ENCODE data around the gene ZNF813.

Gene ZNF813

DNA sequence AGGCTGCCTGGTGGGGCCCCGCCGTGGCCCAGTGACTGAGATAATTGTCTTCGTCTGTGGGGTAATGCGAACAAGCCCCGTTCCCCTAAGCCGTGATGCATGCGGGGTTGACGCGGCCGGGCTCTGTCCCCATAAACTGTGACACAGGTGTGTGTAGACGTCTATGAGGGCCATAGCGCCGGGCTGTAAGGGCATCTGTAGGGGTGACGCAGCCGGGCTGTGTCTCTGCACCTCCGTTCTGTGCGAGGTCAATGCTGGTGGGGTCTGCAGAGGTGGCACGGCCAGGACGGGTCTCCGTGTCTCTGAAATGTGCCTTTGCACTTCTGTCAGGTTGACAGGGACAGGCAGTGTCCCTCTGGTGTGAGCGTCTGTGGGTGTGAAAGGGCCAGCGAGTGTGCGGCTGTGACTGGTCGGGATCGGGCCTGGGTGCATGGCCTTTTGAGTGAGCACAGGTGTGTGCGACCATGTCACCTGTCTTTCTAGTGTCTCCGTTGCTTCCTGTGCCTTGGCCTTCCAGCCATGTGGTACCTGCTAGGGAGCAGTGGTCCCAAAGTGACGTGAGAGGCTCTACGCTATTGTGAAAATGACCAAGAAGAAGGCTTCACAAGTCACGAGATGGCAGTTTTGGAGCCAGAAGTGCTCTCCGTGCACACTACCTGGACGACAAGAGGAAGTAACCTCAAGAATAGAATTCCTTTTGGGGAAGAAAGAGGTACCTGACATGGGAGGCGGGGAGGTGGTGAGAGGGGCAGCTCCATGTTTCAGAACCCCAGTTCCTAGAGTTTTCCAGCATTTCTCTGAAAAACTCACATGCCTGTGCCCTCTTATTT is 54.1 kb downstream of the ZNF813 start:
- TF ChIP-seq GATA2 (IDR thresholded peaks at IDR 0.05; ENCODE audit: low read depth, low read length) (no peak), GATA3 (IDR thresholded peaks at IDR 0.05; ENCODE audit: low read depth, low read length) (no peak)

DNA sequence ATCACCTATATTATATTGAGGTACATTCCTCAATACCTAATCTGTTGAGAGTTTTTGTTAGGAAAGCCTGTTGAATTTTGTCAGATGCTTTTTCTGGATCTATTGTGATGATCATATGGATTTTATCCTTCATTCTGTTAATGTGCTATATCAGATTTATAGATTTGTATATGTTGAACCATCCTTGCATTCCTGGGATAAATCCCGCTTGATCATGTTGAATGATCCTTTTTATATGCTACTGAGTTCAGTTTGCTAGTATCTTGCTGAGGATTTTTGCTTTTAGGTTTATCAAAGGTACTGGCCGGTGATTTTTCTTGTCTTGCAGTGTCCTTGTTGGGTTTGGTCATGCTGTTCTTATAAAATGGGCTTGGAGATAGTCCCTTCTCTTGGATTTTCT is 58.4 kb downstream of the ZNF813 start:
- no peak for TF ChIP-seq GATA3 (IDR thresholded peaks at IDR 0.05; ENCODE audit: low read depth, low read length)
- no peak for TF ChIP-seq GATA2 (IDR thresholded peaks at IDR 0.05; ENCODE audit: low read depth, low read length)

DNA sequence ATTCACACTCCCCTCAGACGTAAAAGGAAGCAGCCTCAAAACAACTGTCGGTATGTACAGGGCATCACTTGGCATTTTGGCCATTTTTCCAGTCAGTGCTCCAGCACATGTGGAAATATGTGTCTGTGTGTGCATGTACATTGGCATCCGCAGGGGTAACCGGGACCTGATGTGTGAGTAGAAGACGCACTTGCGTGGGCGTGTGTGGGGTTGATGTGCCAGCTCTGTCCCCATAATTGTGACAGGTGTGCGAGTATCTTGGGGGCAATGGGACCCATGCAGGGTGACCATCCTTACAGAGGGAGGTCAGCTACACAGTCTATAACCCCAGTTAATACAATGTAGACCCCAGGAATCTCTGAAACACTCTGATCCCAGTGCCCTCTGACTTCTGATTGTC is 63.1 kb downstream of the ZNF813 start:
- TF ChIP-seq GATA2 (IDR thresholded peaks at IDR 0.05; ENCODE audit: low read depth, low read length) = no peak
- no peak for TF ChIP-seq GATA3 (IDR thresholded peaks at IDR 0.05; ENCODE audit: low read depth, low read length)

DNA sequence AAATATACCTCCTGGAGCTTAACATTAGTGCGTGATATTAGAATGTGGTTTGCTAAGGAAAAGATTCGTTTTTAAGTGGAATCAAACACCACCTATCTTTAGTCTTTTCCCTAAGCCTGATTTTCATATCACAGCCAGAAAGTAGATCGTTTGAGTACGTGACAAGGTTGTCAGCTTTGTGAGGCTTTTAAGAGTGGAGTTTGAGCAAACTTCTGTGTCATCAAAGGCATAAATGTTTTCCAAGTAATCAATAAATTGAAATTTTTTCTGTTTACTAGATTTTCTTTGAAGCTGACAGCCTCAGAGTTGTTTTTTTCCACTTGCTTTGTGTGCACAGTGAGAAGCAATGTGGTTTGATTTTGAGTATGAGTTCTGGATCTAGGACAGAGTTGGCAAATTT is 63.9 kb downstream of the ZNF813 start:
- TF ChIP-seq GATA3 (IDR thresholded peaks at IDR 0.05; ENCODE audit: low read depth, low read length) (no peak), GATA2 (IDR thresholded peaks at IDR 0.05; ENCODE audit: low read depth, low read length) (no peak)

- no peak for TF ChIP-seq GATA2 (IDR thresholded peaks at IDR 0.05; ENCODE audit: low read depth, low read length)
Observed at GRCh38 chr19:53532362-53532761, 64.8 kb downstream of the ZNF813 start.

GRCh38 chr19:53536225-53536548 is 68.7 kb downstream of the ZNF813 start:
- TF ChIP-seq GATA3 (IDR thresholded peaks at IDR 0.05; ENCODE audit: low read depth, low read length) (no peak), GATA2 (IDR thresholded peaks at IDR 0.05; ENCODE audit: low read depth, low read length) (no peak)

- TF ChIP-seq GATA3 (IDR thresholded peaks at IDR 0.05; ENCODE audit: low read depth, low read length) (no peak), GATA2 (IDR thresholded peaks at IDR 0.05; ENCODE audit: low read depth, low read length) (no peak)
Observed at GRCh38 chr19:53537121-53537520, 69.6 kb downstream of the ZNF813 start.

DNA sequence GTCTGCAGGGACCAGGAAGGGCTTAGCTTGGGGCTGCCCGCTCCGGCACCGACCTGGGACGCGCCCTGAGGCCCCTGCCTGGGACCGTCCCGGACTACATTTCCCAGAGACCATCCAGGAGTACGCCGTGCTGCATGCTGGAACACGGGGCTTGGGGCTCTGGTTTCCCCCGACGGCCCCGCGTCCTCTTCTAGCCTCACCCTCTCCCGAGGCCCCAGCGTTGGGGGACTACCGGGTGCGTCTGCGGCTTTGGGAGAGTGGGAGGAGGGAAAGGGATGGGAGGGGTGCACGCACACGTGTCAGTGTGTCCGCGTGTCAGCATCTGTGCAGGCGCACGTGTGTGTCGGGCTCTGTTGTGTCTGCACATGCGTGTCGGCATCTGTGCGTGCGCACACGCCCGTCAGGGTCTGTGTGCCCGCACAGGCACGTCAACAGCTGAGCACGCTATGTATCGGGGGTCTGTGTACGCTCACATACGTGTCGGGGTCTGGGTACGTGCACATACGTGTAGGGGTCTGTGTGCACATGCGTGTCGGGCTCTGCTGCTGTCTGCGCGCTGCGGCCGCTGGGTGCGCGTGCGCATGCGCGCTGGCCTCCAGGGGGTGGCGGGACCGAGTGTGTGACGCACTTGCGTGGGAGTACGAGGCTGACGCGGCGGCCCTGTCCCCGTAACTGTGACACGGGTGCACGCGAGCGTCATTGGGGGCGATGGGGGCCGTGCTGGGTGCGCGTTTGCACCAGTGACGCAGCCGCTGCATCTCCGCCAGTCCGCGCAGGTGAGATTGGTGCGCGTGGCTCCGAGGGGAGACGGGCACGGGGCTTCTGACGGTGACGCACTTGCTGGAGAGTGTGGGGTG is 70.2 kb downstream of the ZNF813 start, which contains the start of gene ZNF331:
Gene ZNF331, plus strand, starts transcription at position 625 of the 857 bp plus-strand sequence. CDS start 31,232 bp downstream, outside the sequence.
- no peak for TF ChIP-seq GATA2 (IDR thresholded peaks at IDR 0.05; ENCODE audit: low read depth, low read length)

- TF ChIP-seq GATA2 (IDR thresholded peaks at IDR 0.05; ENCODE audit: low read depth, low read length) (no peak), GATA3 (IDR thresholded peaks at IDR 0.05; ENCODE audit: low read depth, low read length) (no peak)
Observed at GRCh38 chr19:53538378-53539109, 71.0 kb downstream of the ZNF813 start.

DNA sequence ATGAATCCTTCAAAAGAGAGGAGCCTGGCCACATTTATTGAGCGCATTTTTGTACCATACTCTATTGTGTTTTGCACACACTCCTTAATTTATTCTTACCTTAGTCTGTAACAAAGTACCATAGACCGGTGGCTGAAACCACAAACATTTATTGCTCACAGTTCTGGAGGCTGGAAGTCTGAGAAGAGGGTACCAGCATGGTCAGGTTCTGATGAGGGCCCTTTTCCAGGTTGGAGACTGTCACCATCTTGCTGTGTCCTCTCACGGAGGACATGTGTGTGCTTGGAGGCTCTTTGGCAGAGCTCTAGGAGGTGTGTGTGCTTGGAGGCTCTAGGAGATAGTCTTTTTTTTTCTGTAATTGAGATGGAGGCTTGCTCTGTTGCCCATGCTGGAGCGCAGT is 72.6 kb downstream of the ZNF813 start:
- TF ChIP-seq GATA3 (IDR thresholded peaks at IDR 0.05; ENCODE audit: low read depth, low read length) (no peak), GATA2 (IDR thresholded peaks at IDR 0.05; ENCODE audit: low read depth, low read length) (no peak)

GRCh38 chr19:53541971-53542370 is 74.4 kb downstream of the ZNF813 start:
- no peak for TF ChIP-seq GATA3 (IDR thresholded peaks at IDR 0.05; ENCODE audit: low read depth, low read length)
- TF ChIP-seq GATA2 (IDR thresholded peaks at IDR 0.05; ENCODE audit: low read depth, low read length) = no peak

- TF ChIP-seq GATA2 (IDR thresholded peaks at IDR 0.05; ENCODE audit: low read depth, low read length) (no peak), GATA3 (IDR thresholded peaks at IDR 0.05; ENCODE audit: low read depth, low read length) (no peak)
Observed at GRCh38 chr19:53545271-53546065, 77.9 kb downstream of the ZNF813 start.
